HEK293T (cell line): ENCODE results near the gene SEMA3A.

Experiments
- ARNT ChIP-seq: fragments of 450-650 bp; IDR thresholded peaks from 2 replicates; pipeline ENCODE4 v1.6.1; 2017; ENCODE audit warnings: mild to moderate bottlenecking
- BHLHE40 ChIP-seq: fragments of 450-650 bp; IDR thresholded peaks from 2 replicates; pipeline ENCODE4 v1.6.1; 2016; ENCODE audit warnings: mild to moderate bottlenecking, moderate library complexity, borderline replicate concordance
- CTBP1 ChIP-seq: fragments of 450-650 bp; IDR thresholded peaks from 2 replicates; pipeline ENCODE4 v1.6.1; 2016; ENCODE audit warnings: borderline replicate concordance
- ELF4 ChIP-seq: fragments of 450-650 bp; IDR thresholded peaks from 2 replicates; pipeline ENCODE4 v1.6.1; 2017; ENCODE audit warnings: antibody characterized with exemption
- FOXA1 ChIP-seq: fragments of 450-650 bp; IDR thresholded peaks from 2 replicates; pipeline ENCODE4 v1.6.1; 2016; ENCODE audit warnings: mild to moderate bottlenecking
- FOXM1 ChIP-seq: fragments of 450-650 bp; IDR thresholded peaks from 2 replicates; pipeline ENCODE4 v1.6.1; 2017; ENCODE audit warnings: mild to moderate bottlenecking, borderline replicate concordance
- HDGF ChIP-seq: fragments of 450-650 bp; IDR thresholded peaks from 2 replicates; pipeline ENCODE4 v1.6.1; 2017; ENCODE audit warnings: antibody characterized with exemption, borderline replicate concordance
- LEF1 ChIP-seq: fragments of 450-650 bp; IDR thresholded peaks from 2 replicates; pipeline ENCODE4 v1.6.1; 2017; ENCODE audit warnings: mild to moderate bottlenecking, borderline replicate concordance
- NFRKB ChIP-seq: fragments of 450-650 bp; IDR thresholded peaks from 2 replicates; pipeline ENCODE4 v1.6.1; 2016; ENCODE audit warnings: mild to moderate bottlenecking, moderate library complexity
- SP1 ChIP-seq: fragments of 450-650 bp; IDR thresholded peaks from 2 replicates; pipeline ENCODE4 v1.6.1; 2017
- SUZ12 ChIP-seq: fragments of 450-650 bp; IDR thresholded peaks from 2 replicates; pipeline ENCODE4 v1.6.1; 2016; ENCODE audit warnings: mild to moderate bottlenecking
- TARDBP ChIP-seq: fragments of 450-650 bp; IDR thresholded peaks from 2 replicates; pipeline ENCODE4 v1.6.1; 2016
- ZNF384 ChIP-seq: fragments of 450-650 bp; IDR thresholded peaks from 2 replicates; pipeline ENCODE4 v1.6.1; 2016
- TF ChIP-seq, protein P1 (sequence below): fragments of 450-650 bp; IDR thresholded peaks from 2 replicates; pipeline ENCODE4 v1.6.1; 2016

DNA sequence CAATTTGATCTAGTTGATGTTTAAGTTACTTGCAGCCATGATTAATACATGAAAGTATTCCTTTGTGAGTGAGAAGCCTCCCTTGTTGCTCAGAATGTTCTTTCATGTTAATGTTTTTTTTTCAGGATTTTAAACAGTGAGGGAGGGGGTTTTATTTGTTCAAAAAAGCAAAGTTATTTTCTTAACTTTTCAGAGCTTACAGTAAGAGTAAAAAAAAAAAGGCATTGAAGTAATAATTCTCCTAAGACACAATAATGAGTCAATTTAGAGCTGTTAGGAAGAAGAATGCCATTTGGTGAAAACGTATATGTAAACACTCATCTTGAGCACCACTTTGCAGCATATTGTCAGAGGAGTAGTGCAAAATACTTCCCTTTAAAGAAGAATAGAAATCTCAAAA is 105.8 kb downstream of the SEMA3A start:
- TF ChIP-seq HDGF = no peak
- no peak for TF ChIP-seq TARDBP
- TF ChIP-seq FOXM1 = no peak
- no peak for TF ChIP-seq LEF1
- 0 out of 2 replicates have a peak, but pooled peaks have one; percentile 42 for TF ChIP-seq ZNF384
- TF ChIP-seq ARNT = no peak
- no peak for TF ChIP-seq SUZ12
- TF ChIP-seq ELF4 = no peak
- TF ChIP-seq, protein P1, sequence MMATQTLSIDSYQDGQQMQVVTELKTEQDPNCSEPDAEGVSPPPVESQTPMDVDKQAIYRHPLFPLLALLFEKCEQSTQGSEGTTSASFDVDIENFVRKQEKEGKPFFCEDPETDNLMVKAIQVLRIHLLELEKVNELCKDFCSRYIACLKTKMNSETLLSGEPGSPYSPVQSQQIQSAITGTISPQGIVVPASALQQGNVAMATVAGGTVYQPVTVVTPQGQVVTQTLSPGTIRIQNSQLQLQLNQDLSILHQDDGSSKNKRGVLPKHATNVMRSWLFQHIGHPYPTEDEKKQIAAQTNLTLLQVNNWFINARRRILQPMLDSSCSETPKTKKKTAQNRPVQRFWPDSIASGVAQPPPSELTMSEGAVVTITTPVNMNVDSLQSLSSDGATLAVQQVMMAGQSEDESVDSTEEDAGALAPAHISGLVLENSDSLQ = no peak
- no peak for TF ChIP-seq BHLHE40
- TF ChIP-seq FOXA1 = no peak
- TF ChIP-seq SP1 = no peak
- TF ChIP-seq NFRKB = no peak
- no peak for TF ChIP-seq CTBP1
